NCI-H187 (cell line): ENCODE results near the gene CDY2A.
"Not testable (repeated sequence)": the region's sequence is repeated elsewhere in the genome, so short reads cannot be mapped to it uniquely, and the experiment has no call there.

Experiments used
- DNase-seq, 2 experiments: peaks; one replicate each; lab custom pipeline; 2025; lab: John Stamatoyannopoulos, UW

Gene CDY2A, protein sequence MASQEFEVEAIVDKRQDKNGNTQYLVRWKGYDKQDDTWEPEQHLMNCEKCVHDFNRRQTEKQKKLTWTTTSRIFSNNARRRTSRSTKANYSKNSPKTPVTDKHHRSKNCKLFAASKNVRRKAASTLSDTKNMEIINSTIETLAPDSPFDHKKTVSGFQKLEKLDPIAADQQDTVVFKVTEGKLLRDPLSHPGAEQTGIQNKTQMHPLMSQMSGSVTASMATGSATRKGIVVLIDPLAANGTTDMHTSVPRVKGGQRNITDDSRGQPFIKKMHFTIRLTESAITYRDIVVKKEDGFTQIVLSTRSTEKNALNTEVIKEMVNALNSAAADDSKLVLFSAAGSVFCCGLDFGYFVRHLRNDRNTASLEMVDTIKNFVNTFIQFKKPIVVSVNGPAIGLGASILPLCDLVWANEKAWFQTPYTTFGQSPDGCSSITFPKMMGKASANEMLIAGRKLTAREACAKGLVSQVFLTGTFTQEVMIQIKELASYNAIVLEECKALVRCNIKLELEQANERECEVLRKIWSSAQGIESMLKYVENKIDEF

DNA sequence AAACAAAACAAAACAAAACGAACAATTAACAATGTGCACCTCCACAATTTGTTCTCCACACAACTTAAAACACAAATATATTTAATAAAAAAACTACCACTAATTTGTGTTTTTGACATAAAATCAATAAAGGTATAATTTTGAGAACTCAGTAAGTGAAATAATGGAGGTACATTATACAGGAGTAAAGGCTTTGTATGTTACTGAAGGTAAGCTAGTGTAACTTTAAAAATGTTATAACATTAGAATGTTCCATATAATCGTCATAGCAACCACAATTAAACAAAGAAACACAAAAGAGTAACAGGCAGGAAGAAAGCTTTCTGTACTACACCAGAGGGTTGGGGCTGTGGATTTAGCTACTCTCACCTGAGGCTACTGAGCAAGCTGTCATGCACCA is at the start of gene CDY2A:
Gene CDY2A (plus strand): TSS at position 301 of the 400 bp plus-strand sequence. CDS start 328 bp downstream, outside the sequence.
- DNase-seq, result not testable (repeated sequence)

DNA sequence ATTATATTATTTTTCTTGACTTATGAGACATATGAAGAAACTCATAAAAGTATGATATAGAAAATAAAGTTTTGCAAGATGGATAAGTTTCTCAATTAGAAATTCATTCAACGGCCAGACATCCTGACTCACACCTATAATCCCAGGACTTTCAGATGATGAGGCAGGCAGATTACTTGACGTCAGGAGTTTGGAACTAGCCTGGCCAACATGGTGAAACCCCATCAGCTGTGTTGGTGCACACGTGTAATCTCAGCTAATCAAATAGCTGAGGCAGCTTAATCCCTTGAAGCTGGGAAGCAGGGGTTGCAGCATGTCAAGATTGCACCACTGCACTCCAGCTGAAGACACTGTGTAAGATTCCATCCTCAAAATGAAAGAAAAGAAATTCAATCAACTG is 28.0 kb upstream of the CDY2A start:
- DNase-seq, result not testable (repeated sequence)

DNA sequence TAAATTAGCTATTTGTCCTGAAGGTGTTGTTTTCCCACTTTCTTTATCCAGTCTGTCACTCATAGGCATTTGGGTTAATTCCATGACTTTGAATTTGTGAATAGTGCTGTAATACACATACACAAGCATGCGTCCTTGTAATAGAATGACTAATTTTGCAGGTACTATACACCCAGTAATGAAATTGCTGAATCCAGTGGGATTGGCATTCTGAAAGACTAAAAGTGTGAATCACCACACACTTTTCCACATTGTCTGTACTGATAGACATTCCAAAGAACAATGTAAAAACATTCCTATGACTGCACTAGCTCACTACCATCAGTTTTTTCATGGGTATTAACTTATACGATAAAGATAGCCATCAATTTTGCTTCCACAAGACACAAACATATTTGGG is 27.3 kb upstream of the CDY2A start:
- not testable (repeated sequence) for DNase-seq

DNA sequence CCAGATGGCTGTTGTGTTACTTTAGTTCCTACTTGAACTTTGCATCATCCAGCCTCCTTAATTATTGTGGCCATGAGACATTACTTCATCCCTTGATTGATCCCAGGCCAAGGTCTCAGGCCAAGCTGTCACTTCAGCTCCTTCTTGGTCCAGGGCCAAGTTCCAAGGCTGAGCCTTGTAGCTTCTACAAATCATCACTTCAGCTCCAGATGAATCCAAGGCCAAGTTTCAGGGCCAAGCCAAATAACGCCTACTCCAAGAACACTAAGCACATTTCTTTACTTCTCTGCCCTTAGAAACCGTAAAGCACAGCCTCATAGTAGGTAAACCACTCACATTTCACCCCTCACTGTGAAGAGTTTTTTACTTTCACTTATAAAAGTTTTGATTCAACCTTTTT is 1.7 kb upstream of the CDY2A start:
- not testable (repeated sequence) for DNase-seq

DNA sequence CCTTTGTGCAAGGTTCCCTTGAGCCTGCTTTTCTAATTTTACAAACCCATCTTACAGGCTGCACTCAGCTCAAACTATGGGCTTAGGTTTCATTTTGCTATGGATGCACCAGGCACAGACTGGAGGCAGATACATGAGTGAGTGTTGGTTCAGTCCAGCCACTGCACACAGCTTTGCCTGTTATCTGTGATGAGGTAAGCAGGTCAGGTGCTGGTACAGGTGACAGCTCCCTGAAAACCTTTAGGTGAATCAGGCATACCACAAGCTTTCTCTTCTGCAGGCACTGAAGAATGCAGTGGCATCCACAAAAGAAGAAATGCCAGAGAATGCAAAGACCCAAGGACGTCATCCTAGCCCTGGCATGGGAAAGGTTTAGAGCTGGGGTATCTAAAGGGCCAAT is 3.3 kb downstream of the CDY2A start:
- DNase-seq, result not testable (repeated sequence)

DNA sequence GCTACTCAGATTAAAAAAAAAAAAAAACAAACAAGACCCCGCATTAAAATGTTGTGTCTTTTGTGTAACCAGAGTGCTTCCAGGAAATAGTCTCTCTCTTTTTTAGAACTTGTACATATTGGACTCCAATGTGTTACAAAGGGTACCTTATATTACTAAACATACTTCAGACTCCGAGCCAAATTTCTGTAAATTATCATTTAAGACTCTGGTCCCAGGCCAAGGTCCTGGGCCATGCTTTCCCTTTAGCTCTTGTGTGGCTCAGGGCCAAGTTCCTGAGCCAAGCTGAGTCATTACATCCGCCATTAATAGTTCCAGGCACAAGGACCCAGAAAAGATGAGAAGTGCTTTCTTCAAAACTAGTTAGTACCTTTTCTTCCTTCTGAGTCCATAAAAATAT is 4.6 kb downstream of the CDY2A start:
- not testable (repeated sequence) for DNase-seq

DNA sequence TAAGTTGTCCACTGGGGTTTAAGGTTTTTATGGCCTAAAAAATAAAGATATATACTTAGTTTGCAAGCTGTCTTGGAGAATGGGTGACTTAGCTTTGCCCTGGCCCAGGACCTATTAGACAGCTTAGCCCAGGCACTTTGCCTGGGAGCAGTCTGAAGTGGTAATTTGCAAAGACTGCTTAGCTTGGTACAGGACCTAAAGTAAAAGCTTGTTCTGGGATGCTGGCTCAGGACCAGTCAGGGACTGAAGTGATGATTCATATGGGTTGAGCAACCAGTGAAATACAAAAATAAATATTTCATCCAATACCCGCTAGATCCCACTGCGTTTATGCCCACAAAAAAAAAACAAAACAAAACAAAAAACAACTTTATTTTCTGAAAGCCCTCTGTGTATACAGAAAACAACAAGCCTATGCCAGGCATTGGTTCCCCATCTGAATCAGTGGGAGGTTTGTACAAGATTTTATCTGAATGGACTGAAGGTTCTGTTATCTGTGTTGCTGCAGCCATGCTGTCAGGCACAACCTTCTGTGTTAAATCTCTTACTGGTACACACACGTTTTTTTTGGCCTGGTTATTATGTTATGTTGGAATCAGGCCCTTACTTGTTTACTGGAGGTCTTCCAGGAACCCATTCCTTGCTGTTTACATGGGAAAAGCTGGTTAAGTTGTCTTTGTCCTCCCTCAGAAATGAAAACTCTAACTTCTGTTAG is 8.7 kb downstream of the CDY2A start:
- not testable (repeated sequence) for DNase-seq

DNA sequence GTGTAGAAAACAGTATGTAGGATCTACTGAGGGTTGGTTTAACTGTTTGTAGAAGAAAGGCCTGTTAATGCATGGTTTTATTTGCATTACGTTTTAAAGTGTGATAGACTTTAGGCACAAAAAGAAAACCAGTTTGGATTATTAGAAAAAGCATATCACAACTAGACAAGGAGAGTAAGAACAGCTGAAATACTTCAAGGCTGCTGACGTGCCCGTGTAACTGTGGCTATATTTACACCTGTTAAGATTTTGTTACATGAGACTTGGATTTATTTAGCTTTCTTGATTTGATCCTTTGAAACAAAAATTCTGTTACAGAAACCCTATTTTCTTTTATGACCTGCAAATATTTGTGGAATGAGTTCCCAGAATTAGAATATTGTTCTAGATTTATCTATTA is 9.3 kb downstream of the CDY2A start:
- not testable (repeated sequence) for DNase-seq

DNA sequence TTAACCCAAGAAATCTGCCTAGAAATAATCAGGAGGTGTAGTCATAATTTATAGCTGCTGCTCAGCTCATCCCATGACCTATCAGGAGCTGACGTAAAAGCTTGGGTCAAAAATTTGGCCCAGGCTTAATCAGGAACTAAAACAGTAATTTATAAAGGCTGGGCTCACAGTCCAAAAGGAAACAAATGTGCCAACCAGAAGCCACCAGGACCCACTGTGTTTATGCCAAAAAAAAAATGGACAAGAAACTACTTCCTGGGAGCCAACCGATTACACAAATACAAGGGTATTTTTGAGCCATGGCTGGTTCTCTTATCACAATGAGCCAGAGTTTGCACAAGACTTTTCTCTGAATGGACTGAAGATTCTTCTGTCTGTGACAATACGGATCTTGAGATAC is 19.4 kb downstream of the CDY2A start:
- not testable (repeated sequence) for DNase-seq

DNA sequence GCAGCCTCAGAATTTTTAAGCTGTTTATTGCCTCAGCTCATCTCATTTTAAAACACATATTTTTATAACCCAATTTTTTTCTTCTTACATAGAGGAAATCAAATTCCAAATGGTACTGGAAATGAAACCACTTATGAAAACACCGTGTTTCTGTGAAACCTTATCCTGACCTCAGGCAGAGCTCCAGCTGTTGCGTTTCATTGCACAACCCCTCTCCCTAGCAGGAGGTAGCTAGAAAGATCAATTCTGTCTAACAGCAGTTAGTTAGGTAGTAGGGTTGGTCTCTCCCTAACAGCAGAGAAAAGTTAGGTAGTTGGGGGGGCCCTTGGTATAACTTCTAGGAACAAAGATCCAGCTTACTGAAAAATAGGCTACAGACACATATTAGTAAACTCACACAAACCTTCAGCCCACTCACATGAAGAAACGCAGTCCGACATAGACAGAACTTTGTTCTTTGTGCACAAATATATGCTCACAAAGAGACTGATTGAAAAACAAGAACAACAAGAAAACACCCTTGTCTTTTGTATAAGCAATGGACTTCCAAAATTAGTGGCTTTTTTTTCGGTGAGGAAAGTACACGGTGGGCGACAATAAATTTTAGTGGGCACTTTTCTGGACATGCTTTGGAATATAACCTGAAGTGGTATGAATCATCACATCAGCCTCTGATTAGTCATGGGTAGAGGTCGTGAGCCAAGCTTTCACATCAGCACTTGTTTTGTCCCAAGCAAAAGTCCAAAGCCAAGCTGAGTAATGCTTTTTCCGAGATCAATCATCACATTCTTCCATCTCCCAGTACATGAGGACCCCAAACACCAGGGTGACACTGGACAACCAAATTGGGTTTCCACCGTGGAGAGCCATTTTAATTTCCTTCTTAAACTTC is 22.8 kb downstream of the CDY2A start:
- not testable (repeated sequence) for DNase-seq

DNA sequence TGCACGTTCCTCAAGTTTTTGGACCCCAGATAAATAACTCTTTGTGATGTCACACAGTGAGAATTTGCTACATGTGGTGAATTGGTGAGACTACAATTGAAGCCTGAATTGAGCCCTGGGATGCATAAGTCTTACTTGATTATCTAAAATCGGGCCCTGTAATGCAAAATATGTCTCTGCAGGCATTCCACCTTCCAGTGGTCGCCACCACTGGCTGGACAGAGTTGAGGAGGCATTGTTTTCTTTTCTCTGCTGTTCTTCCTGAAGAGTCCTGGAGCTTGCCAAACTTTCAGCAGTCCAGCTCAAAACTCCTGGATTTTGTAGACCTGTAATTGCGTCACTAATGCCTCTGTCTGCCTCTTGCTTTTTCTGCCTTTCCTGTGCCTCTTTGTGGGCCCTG is 23.5 kb downstream of the CDY2A start:
- not testable (repeated sequence) for DNase-seq

DNA sequence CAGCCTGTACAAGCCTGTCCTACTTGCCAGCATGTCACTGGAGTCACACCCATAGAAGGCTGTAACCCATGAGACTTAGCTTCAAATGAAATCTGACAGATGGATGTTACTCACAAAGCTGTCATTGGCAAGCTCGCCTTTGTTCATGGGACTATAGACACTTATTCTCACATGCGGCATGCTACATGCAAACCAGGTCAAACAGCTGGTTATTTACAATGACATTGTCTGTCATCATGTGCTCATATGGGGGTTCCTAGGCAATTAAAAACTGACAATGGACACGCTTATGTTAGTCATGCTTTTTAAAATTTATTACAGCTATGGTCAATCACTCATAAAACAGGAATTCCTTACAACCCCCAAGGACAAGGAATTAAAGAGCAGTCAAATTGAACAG is 30.9 kb downstream of the CDY2A start:
- DNase-seq, result not testable (repeated sequence)

DNA sequence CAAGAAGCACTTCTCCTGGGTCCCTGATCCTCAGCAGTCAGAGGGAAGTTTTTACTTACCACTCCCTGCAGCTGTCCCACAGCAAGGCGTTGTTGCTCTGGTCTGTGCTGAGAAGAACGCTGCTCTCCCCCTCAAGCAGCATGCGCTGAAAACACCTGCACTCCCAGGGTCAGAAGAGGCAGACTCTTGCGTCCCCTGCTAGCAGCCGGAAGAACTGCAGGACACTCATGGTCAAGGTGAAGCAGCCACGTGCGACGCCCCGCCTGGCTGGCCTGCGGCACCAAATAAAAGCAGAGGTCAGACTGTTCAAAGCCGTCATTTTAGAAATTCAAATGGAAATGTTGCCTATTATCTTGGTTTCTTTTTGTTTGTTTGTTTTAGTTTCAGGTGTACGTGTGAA is 47.9 kb downstream of the CDY2A start:
- not testable (repeated sequence) for DNase-seq
